GM23248 (cell line): ENCODE data around the gene PRUNE2. TPM values are rescaled to one million over a fixed set of nuclear protein-coding genes. Genes with fewer than 3 reads are reported as not detected.

Experiments
- DNase-seq: peaks from one replicate; pipeline ENCODE4 v3.0.0-alpha.2; 2015
- H2AFZ ChIP-seq: fragments of 200-600 bp; sonication (generic); 2 replicates; pipeline ENCODE4 v1.6.1; 2016; ENCODE audit warnings: antibody characterized with exemption
- H3F3A ChIP-seq: fragments of 200-600 bp; sonication (generic); 2 replicates; pipeline ENCODE4 v1.6.1; 2016; ENCODE audit warnings: mild to moderate bottlenecking, antibody characterized with exemption, mixed run types; ENCODE audit not compliant: insufficient read depth
- H3K27ac ChIP-seq: fragments of 200-600 bp; sonication (generic); 2 replicates; pipeline ENCODE4 v1.5.1; 2016; ENCODE audit warnings: mild to moderate bottlenecking
- H3K27me3 ChIP-seq: fragments of 200-600 bp; sonication (generic); replicated peaks from 2 replicates; pipeline ENCODE4 v1.6.1; 2016; ENCODE audit warnings: mild to moderate bottlenecking; ENCODE audit not compliant: insufficient read depth
- H3K36me3 ChIP-seq: fragments of 200-600 bp; sonication (generic); 2 replicates; pipeline ENCODE4 v1.6.1; 2016; ENCODE audit warnings: low read depth, mild to moderate bottlenecking
- H3K4me1 ChIP-seq: fragments of 200-600 bp; sonication (generic); 2 replicates; pipeline ENCODE4 v1.6.1; 2016; ENCODE audit warnings: mild to moderate bottlenecking; ENCODE audit not compliant: insufficient read depth
- H3K4me2 ChIP-seq: fragments of 200-600 bp; sonication (generic); one replicate; pipeline ENCODE4 v1.6.1; 2016; ENCODE audit warnings: mild to moderate bottlenecking; ENCODE audit not compliant: unreplicated experiment
- H3K4me3 ChIP-seq: fragments of 200-600 bp; sonication (generic); 2 replicates; pipeline ENCODE4 v1.5.1; 2016; ENCODE audit warnings: mild to moderate bottlenecking
- H3K79me2 ChIP-seq: fragments of 200-600 bp; sonication (generic); 2 replicates; pipeline ENCODE4 v1.6.1; 2016; ENCODE audit warnings: mild to moderate bottlenecking; ENCODE audit not compliant: insufficient read depth
- H3K9ac ChIP-seq: fragments of 200-600 bp; sonication (generic); 2 replicates; pipeline ENCODE4 v1.6.1; 2016; ENCODE audit warnings: mild to moderate bottlenecking
- H3K9me2 ChIP-seq: fragments of 200-600 bp; sonication (generic); 2 replicates; pipeline ENCODE4 v1.6.1; 2016; ENCODE audit warnings: mixed run types, mild to moderate bottlenecking, moderate library complexity; ENCODE audit not compliant: insufficient read depth
- H3K9me3 ChIP-seq: fragments of 200-600 bp; sonication (generic); one replicate; pipeline ENCODE4 v1.6.1; 2017; ENCODE audit warnings: low read depth
- H4K20me1 ChIP-seq: fragments of 200-600 bp; sonication (generic); 2 replicates; pipeline ENCODE4 v1.6.0; 2016; ENCODE audit not compliant: insufficient read depth
- EZH2 ChIP-seq: fragments of 200-600 bp; sonication (generic); IDR thresholded peaks from 2 replicates; pipeline ENCODE4 v1.6.1; 2018; ENCODE audit warnings: antibody characterized with exemption, mild to moderate bottlenecking; ENCODE audit not compliant: insufficient read depth, poor library complexity, severe bottlenecking
- EZH2phosphoT487 ChIP-seq: fragments of 200-600 bp; sonication (generic); IDR thresholded peaks from 2 replicates; pipeline ENCODE4 v1.6.1; 2018; ENCODE audit warnings: antibody characterized with exemption, moderate library complexity, mild to moderate bottlenecking, low read depth; ENCODE audit not compliant: insufficient read depth
- WGBS, 2 experiments: methylation state at CpG; one replicate each; pipeline ENCODE4 v1.1.6; 2015 to 2017; ENCODE audit warnings: low lambda C conversion rate in 2 of 2, low coverage in 1 of 2; ENCODE audit errors: missing lambda C conversion rate in 2 of 2; 5-methylcytosine and 5-hydroxymethylcytosine counted together
- in situ Hi-C: fragments of 300-500 bp; cut with MboI; formaldehyde crosslinking; loops from 2 replicates; pipeline ENCODE4 v1.15.0; 2020
- polyA plus RNA-seq: library from polyadenylated mRNA; unstranded; fragments of >200 nt; fragmentation: Nextera tagmentation; extraction: Ambion mirVana; gene quantifications from 2 replicates; pipeline ENCODE4 v1.2.1, GENCODE V29; 2016
- total RNA-seq: library from RNA; depleted of rRNA; stranded (reverse); fragments of >200 nt; shearing (Covaris generic); gene quantifications from 2 replicates; pipeline ENCODE4 v1.2.3, GENCODE V29; 2014

PRUNE2 gene
- total and polyA plus RNA-seq, 2 experiments from 2014 or later: 2.0 to 8.8 TPM

DNA sequence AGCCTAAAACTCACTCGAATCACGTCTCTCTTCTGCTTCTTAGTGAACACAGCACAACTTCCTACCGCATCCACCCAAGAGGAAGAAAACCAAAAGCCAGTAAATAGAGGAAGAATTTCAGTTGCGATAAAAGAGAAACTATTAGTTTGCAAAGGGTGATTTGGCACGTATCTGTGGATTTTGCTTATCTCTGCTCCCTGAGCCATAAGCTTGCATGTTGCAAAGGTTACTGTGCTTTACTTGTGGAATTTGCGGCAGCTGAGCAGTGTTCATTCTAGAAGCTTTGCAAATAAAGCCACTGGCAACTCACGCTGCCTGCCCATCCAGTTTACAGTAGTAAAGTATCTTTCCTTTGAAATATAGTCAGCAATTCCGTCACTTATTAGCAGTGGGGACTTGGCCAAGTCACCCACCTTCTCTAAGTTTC is 290.7 kb downstream of the PRUNE2 start:
- DNase-seq: no peak
- no peaks in the 10 kb centered on the region for H3K36me3 ChIP-seq
- no peak for TF ChIP-seq EZH2
- no peak for TF ChIP-seq EZH2phosphoT487
- no peaks in the 10 kb centered on the region for H3K27me3 ChIP-seq
- no peaks in the 10 kb centered on the region for H4K20me1 ChIP-seq
- H3K79me2 ChIP-seq: no peaks in the 10 kb centered on the region
- H3K9me2 ChIP-seq: no peaks in the 10 kb centered on the region
- H3K9me3 ChIP-seq: no peaks in the 10 kb centered on the region
- H3K4me3 ChIP-seq: no peak overlapping the region
- H3K27ac ChIP-seq: no peak overlapping the region
- no peak overlapping the region for H3K4me2 ChIP-seq
- no peak overlapping the region for H3K9ac ChIP-seq
- WGBS, 2 experiments: 94 to 96% methylated on average over 8 of the region's 8 CpGs
- in situ Hi-C loops: no loop called here
- H3K4me1 ChIP-seq: peaks cover 23% of the 10 kb centered on the region
- H3F3A ChIP-seq: peaks cover 17% of the 10 kb centered on the region
- H2AFZ ChIP-seq: no peak overlapping the region

DNA sequence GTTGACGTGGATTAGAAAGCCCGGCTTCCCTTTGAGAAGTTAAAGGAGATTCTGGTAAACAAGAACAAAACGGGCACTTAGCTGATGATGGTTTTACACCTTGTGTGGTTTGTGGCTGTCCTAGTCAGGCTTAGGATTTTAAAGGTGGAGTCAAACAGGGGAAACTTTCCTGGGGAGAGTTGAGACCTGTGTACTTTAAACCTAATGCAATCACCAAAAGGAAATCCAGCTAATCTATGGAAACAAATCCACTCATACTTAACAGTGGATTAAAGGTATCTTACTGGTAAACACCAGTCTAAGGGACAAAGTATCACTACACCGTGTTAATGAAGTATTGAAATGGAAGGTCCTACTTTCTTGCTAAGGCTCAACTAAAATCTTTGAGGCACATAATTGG is 291.9 kb downstream of the PRUNE2 start:
- H3K9me3 ChIP-seq: no peaks in the 10 kb centered on the region
- TF ChIP-seq EZH2: no peak
- no peak for TF ChIP-seq EZH2phosphoT487
- H2AFZ ChIP-seq: no peak overlapping the region
- H3K9ac ChIP-seq: no peak overlapping the region
- WGBS, 2 experiments: 87 to 91% methylated on average over 4 of the region's 4 CpGs
- H3K4me1 ChIP-seq: peaks cover 19% of the 10 kb centered on the region
- H3K27me3 ChIP-seq: no peaks in the 10 kb centered on the region
- in situ Hi-C loops: no loop called here
- no peaks in the 10 kb centered on the region for H4K20me1 ChIP-seq
- no peak overlapping the region for H3K27ac ChIP-seq
- no peak overlapping the region for H3K4me2 ChIP-seq
- no peak for DNase-seq
- no peaks in the 10 kb centered on the region for H3K79me2 ChIP-seq
- no peak overlapping the region for H3K4me3 ChIP-seq
- H3F3A ChIP-seq: peaks cover 11% of the 10 kb centered on the region
- H3K9me2 ChIP-seq: no peaks in the 10 kb centered on the region
- no peaks in the 10 kb centered on the region for H3K36me3 ChIP-seq

DNA sequence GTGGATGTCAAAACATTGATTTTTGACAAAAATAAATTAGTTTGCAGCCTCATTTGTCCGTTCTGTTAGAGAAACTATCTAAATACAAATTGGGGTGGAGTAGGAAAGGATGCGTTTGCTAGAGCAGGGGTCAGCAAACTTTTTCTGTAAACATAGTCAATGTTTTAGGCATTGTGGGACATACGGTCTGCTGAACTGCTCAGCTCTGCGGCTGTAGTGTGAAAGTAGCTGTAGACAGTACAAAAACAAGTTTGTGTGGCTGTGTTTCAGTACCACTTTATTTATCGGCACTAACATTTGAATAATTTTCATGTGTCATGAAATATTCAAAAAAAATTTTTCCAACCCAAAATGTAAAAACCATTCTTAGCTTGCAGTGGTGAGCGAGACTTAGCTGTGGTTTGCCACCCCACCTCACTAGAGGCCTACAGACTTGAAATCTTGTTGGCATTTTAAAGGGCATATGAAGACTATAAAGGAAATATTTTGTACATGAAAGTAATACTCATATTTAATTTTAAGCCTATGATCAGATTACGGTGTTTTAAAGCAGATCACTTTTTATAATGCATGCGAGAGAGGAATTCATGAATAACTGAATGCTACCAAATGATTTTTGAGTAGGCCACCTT is 292.6 kb downstream of the PRUNE2 start:
- no peak overlapping the region for H3K9ac ChIP-seq

DNA sequence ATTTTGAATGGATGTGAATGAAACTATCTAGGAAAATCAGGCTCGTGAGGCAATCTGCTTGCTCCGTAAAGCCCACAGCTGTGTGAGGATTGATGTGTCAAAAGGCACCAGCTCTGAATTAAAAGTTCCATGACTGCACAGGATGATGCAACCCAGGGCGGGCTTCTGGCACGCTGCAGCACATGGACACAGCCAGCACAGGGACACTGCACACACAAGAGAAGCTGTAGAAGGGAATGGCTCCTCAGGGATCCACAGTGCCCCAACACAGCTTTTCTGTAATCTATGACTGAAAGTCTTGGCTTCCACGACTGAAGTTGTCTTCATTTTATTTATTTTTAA is 295.9 kb downstream of the PRUNE2 start:
- Histone ChIP-seq H3K4me3 (no peak overlapping the region), H3K79me2 (no peaks in the 10 kb centered on the region), H3K27me3 (no peaks in the 10 kb centered on the region), H3K27ac (no peak overlapping the region), H3K4me1 (peaks cover 10% of the 10 kb centered on the region), H3K4me2 (peak overlapping the region; percentile 5), H3K9ac (no peak overlapping the region), H4K20me1 (no peaks in the 10 kb centered on the region), H3K36me3 (no peaks in the 10 kb centered on the region), H3K9me2 (no peaks in the 10 kb centered on the region), H3F3A (no peaks in the 10 kb centered on the region), H2AFZ (peak overlapping the region; percentile 21), H3K9me3 (no peaks in the 10 kb centered on the region)
- WGBS, 2 experiments: 12 to 21% methylated on average over 5 of the region's 5 CpGs
- no peak for TF ChIP-seq EZH2
- no peak for TF ChIP-seq EZH2phosphoT487
- peak; percentile 84 for DNase-seq
- in situ Hi-C loops: no loop called here

More for the DNA sequence above, 292.6 kb downstream of the PRUNE2 start:
- no peak overlapping the region for H3K4me3 ChIP-seq
- DNase-seq: no peak
- 92 to 94% methylated on average over 8 of the region's 8 CpGs for WGBS, 2 experiments
- H3K27me3 ChIP-seq: no peaks in the 10 kb centered on the region
- in situ Hi-C loops: no loop called here
- no peak overlapping the region for H3K4me2 ChIP-seq
- H4K20me1 ChIP-seq: no peaks in the 10 kb centered on the region
- no peak for TF ChIP-seq EZH2
- TF ChIP-seq EZH2phosphoT487: no peak
- no peaks in the 10 kb centered on the region for H3K9me2 ChIP-seq
- peaks cover 4% of the 10 kb centered on the region for H3F3A ChIP-seq
- no peaks in the 10 kb centered on the region for H3K36me3 ChIP-seq
- H3K4me1 ChIP-seq: peaks cover 12% of the 10 kb centered on the region
- no peak overlapping the region for H2AFZ ChIP-seq
- H3K9me3 ChIP-seq: no peaks in the 10 kb centered on the region
- H3K79me2 ChIP-seq: no peaks in the 10 kb centered on the region
- H3K27ac ChIP-seq: no peak overlapping the region
